AG08395 (cell line): Measurements from ENCODE around the gene QPCTL.

Experiments
- DNase-seq: peaks from one replicate; pipeline ENCODE4 v3.0.0; 2012; ENCODE audit warnings: mixed read lengths, low spot score

The QPCTL gene

DNA sequence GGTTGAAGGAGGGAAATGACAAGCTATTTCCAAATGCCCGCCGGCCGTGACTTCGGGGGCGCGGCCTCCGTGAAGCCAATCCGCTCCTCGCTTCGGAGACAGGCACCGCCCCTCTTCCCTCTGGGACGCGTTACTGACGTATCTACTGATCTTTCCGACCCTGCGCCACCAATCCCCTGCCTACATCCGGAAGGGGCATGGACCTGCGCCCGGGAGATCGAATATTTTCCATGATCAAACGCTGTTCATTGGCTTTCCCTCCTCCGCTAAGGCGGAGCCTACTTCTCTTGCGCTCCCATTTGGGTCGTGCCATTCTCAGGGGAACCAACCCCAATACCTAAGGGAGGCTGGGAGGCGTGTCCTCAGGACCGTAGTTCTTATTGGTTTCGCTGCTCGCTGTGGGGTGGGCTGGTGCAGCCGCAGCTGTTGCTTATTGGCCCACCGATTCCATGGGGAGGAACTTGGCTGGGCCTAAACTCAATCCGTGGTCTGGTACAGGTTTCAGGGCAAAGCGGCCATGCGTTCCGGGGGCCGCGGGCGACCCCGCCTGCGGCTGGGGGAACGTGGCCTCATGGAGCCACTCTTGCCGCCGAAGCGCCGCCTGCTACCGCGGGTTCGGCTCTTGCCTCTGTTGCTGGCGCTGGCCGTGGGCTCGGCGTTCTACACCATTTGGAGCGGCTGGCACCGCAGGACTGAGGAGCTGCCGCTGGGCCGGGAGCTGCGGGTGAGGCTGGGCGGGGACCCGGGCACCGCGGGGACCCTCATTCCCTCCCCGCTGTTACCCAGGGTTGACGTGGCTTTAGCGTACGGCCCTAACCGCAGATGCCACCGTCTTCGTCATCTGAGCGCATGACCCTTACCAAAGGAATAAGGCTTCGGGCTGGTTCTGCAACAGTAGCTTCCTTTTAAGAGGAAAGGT lies at the start of gene QPCTL:
TSS of gene QPCTL (plus strand) at position 480 of the 919 bp plus-strand sequence. CDS start at position 518, 38 bp downstream.
- peak; percentile 98 for DNase-seq

DNA sequence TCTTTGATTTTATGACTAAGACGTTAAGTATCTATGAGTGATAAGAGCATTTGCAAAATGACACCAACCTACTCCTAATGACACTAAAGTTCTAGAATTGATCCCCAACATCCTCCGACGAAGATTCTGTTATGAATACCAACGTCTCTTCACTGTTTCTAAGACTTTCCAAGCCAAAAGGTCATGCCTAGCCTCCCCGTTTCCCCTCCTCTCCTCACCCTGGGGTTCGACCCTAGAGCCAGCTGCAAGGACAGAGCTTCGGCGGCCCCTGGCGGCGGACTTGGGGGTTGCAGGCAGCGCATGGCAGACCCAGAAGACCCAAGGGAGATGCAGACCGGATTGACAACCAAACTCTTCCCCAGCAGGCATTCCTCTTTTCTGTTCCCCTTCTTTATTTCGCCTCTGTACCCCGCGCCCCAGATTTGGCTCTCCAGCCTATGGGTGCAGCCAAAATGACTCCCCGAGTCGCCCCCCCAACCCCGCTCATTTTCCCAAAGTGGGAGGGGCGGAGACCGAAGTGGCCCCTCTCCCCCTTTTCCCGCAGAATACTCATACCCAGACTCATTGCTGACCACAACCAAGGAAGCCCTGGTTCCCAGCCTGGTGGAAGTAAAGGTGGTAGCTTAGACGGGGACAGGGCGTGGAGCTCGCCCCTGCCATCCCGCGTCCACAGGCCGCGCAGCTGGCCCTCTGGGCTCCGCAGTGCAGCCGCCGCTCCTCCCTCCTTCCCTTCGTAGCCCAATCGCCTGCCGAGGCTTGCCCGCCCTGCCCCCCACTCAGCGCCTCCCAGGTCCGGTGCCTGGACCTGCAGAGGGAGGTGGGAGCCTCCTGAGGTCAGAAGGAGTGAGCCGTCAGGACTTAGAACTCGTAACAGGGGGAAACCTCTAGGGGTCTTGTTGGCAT lies 49.2 kb upstream of the QPCTL start:
- DNase-seq: peak; percentile 79

DNA sequence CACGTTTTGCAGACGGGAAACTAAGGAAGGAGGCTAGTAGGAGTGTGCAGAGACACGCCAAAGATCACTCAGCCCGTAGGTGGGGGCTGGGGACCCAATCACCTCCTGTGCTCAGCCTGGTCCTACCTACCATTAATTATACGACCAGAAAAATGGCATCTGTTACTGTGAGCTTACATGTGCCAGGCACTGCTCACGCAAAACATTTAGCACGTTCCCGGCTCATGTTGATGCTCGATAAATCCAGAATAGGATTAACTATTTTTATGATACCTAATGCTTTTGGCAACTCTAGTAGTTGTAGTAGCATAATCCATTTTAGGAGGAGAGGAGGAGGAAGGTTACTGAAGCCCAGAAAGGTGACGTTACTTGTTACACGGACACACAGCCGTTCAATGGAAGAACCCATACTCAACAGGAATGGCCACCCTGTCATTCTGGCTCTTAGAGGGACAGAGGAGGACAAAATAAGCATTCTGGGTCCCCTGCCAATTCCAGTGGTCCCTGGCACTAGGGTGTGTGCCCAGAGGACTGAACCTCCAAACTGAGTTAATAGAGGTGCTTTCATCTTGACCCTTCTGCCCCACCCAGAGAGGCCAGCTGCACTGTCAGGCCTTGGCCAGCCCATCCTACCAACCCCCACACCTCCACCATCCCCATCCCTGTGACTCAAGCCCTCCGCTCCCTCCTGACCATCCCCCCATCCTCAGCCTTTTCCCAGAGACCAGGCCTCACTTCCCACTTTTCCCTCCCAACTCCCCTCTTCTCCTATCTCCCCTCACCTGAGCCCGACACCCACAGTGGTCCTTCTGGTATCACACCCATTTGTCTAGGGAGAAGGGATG lies 48.3 kb upstream of the QPCTL start:
- no peak for DNase-seq

DNA sequence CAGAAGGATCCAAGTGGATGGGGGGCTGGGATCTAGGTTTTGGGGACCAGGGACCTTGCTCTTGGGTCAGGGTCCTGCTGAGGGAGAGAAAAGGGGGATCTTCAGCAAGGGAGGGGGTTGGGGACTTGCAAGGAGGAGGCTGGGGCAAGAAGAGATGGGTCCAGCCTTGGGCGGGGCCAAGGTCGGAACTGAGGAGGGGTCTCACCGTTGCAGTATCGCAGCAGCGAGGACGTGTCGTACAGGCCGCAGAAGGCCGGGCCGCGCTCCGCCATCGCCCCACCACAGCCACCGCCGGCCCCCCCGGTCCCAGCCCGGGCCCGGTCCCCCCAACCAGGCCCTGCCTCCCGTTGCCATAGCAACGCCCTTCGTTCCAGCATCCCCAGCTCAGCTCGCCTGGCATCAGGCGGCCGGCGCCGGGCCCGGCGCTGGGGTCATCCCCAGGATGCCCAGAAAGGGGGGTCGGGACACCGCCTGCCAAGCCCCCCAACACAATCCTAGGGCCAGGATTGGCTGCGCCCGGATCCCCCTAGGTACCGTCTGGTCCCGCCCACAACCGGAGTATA lies 47.3 kb upstream of the QPCTL start:
- no peak for DNase-seq

DNA sequence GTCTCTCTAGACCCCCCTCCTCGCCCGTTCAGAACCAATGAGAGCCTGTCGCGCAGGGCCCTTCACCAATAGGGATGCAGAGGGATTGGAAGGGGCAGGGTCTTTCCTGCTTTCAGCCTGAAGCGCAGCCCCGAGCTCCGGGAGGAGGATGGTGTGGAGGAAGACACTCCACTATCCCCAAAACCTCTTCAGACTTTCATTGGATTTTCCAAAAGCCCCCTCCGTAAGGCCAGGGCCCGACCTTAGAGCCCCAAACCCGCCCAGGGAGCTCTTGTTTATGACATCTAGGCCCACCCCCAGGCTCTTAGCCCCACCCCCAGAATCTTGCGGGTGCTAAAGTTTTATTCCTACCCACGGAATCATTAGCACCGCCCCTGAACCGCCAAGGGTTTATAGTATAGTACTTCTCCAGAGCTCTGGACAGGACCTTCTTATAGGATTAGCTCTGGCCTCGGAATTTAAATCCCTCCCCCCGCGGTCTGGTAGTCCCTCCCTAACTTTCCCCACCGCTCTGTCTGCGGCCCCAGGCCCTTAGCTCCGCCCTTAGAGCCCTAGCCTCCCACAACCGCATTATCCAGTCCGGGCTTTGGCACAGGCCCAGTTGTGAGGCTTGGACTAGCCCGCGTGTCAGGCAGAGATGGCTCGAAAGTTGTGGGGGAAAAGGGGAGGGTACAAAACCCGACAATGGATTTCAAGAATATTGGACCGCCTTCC lies 46.7 kb upstream of the QPCTL start:
- DNase-seq: peak; percentile 98

DNA sequence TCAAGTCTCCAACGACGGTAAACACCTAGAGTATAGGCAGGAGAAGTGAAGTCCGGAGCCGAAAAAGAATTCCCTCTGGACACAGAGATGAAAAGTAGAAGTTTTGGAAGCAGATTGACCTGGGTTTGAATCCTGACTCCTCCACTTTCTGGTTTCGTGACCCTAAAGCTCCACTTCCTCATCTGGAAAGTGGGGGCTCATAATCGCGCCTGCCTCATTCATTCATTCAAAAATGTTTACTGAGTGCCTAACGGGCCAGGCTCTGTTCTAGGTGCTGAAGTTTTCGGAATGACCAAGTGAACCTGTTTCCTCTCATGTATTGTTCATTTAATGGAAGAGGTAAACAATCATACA lies 46.1 kb upstream of the QPCTL start:
- DNase-seq: no peak

DNA sequence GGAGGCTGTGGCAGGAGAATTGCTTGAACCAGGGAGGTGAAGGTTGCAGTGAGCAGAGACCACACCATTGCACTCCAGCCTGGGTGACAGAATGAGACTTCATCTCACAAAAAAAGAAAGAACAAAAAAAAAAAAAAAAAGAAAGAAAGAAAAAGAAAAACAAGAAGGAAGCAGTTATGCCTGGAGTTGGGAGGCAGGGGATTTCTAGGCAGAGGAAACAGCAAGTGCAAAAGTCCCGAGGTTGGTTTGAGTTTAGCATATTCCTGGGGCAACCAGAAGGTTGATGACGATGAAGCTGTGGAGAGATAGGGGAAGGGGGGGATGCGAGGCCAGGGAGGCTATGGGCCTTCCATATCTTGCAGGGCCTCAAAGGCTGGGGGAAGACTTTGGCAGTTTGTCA lies 41.7 kb upstream of the QPCTL start:
- no peak for DNase-seq

DNA sequence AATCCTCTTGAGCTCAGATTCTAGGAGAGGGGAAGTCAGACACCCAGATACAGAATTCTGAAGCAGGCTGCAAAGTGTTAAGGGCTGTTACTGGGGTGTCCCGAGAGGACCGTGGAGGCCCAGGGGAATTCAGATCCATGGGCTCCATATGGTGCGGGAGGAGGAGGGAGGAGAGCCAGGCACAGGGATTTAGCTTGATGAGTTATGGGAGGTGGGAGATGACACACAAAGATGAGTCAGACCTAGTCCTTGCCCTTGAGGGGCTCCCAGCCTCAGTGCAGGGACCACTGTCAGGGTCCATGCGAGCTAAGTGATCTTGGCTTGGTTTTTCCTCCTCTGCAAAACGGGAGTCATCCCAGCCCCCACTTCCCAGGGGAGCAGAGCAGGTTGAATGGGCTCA lies 38.8 kb upstream of the QPCTL start:
- DNase-seq: no peak

DNA sequence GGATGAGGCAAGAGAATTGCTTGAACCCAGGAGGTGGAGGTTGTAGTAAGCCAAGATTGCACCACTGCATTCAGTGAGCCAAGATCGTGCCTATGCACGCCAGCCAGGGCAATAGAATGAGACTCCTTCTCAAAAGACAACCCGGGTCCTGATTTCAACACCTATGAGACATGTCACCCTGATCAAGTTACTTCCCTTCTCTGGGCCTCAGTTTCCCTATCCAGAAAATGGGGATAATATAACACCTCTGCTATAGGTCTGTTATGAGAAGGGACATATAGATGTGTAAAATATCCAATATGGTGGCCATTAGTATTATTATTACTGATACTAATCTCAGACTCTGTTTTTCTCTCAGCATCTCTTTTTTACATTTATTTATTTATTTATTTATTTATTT lies 37.4 kb upstream of the QPCTL start:
- DNase-seq: no peak

DNA sequence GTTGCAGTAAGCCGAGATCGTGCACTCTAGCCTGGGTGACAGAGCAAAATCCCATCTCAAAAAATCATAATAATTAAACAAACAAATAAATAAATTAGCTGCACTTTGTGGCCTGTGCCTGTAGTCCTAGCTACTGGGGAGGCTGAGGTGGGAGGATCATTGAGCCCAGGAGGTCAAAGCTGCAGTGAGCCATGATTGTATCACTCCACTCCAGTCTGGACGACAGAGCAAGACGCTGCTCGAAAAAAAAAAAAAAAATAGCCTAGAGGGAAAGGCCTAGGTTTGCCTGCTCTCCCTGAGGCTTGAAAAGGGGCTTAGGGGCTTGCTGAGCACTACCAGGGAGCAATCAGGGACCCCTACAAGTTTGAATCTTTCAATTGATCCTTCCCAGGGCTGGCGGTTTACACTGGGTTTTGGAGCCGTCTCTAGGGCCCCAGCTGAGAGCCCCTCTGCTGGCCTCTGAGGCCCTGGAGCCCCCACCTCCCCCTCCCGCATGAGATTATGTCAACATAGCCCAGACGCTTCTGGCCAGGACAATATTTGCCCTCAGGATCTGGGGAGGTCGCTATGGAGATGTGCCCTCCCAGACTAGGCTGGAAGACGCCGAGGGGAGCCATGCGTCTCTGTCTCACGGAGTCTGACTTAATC lies 34.8 kb upstream of the QPCTL start:
- no peak for DNase-seq

DNA sequence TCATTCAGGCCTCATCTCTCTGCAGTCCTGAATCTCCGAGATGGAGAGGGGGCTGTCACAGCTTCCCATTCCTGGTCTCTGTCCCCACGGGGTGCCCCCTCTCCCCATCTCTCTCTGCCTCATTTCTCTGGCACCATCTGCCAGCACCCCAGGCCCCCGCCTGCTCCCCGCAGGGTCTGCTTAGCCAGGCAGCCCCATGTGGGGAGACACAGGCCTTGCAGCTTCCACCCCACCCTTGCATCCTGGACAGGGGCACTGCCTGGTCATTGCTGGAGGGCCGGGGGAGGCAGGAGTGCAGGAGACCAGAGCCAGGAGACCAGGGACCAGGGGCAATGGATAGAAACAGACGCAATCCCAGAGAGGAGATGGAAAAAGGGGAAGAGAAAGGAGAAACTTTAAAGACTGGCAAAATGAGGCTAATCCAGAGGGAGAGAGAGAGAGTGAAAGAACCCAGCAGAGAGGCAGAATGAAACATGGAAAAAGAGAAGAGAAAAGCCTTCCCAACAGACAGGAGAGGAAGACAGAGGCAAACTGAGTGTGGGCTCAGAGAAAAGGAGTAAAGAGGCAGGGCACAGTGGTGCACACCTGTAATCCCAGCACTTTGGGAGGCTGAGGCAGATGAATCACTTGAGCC lies 33.3 kb upstream of the QPCTL start:
- DNase-seq: no peak

DNA sequence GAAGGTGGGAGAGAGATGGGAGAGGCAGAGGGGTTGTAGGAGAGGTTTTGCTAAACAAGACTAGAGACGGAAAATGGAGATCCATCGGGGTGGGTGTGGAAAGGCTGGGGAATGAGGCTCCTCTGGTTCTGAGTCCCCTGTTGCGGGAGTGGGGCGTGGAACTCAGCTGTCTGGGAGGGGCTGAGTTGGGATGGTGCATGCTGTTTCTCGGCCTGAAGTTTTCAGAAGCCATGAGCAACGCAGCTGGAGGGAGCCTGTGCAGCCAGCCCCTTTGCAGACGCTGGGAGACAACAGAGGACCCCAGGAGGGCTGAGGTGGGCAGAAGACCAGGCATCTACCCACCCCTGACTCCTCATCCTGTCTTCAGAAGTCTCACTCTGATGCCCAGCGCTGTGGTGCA lies 31.8 kb upstream of the QPCTL start:
- no peak for DNase-seq

DNA sequence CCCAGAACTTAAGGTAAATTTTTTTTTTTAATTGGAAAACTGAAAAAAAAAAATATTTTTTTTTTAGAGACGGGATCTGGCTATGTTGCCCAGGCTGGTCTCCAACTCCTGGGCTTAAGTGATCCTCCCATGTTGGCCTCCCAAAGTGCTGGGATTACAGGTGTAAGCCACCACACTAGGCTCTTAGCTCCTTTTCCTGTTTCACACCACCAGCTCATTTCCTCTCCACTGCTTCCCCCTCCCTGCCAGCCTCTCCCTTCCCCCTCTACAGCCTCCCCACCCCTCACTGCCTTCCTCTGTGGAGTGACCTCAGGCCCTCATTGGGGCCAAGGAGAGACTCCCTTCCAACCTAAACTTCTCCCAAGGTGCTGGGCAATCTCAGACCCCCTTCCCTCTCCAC lies 28.7 kb upstream of the QPCTL start:
- peak; percentile 0 for DNase-seq

DNA sequence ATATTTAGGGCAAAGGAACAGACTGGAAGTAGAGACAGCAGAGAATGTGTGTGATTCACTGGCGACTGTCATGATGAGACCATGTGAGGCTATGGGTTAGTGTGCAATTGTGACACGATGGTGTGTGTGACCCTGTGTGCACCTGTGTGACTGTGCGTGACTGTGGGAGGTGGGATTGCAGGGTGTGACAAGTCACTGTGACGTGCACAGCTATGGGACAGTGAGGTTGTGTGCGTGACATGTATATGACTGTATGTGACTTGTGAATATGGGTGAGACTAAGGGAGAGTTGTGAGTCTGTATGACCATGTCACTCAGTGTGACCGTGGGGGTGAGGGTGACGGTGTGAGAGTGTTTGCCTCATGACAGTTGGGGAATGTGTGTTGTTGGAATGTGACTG lies 27.9 kb upstream of the QPCTL start:
- DNase-seq: peak; percentile 6

DNA sequence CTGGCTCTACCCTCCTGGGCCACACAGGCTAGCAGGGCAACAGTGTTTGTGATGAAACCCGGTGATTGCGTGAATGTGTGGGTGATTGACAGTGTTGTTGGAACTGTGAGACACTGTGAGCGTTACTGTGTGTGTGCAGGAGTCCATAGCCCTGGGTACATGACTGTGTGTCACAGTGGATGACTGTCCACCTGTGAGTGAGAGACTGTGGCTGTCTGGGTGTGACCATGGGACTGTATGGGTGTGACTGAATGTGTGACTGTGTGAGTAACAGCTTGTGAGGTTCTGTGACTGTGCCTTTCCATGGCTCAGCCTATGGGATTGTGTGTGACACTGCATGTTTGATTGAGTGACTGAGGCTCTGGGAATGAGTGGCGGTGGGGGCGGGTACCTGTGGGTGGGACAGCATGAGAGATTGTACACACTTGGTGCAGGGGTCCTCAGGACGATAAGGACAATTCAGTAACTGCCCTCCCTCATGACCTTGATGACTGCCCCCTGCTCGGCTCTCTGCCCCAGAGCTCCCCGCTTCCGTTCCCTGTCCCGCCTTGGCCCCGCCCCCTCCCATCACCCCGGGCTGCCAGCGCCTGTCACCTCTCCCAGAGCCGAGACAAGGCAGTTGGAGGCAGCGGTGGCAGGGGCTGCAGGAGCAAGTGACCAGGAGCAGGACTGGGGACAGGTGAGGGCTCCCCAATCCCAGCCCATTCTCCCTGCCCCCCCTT lies 24.7 kb upstream of the QPCTL start, which contains the start of gene GIPR:
TSS of gene GIPR (plus strand) at position 602 of the 722 bp plus-strand sequence. CDS start 1,300 bp downstream, outside the sequence.
- DNase-seq: peak; percentile 56

DNA sequence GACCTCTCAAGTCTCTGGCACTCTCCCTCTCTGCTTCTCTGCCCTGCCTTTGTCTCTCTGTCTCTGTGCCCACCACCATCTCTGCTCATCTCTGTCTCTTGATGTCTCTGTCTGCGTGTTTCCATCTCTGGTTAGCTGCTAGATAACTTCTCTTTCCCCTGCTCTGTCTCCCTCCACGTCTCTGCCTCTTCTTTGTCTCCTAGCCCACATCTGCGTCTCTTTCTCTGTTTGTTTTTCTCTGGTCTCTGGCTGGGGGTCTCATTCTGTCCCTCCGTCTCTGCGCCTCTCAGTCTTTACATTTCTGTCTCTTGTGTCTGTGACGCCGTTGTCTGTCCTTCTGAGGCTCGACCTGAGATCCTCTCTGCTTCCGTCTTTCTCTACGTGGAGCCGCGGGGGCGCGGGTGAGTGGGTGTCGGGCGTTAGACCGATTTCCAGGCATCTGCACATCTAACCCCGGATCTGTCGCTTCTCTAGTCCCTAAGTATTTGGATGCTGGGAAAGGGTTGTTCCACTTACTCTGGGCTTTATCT lies 24.1 kb upstream of the QPCTL start:
- no peak for DNase-seq

DNA sequence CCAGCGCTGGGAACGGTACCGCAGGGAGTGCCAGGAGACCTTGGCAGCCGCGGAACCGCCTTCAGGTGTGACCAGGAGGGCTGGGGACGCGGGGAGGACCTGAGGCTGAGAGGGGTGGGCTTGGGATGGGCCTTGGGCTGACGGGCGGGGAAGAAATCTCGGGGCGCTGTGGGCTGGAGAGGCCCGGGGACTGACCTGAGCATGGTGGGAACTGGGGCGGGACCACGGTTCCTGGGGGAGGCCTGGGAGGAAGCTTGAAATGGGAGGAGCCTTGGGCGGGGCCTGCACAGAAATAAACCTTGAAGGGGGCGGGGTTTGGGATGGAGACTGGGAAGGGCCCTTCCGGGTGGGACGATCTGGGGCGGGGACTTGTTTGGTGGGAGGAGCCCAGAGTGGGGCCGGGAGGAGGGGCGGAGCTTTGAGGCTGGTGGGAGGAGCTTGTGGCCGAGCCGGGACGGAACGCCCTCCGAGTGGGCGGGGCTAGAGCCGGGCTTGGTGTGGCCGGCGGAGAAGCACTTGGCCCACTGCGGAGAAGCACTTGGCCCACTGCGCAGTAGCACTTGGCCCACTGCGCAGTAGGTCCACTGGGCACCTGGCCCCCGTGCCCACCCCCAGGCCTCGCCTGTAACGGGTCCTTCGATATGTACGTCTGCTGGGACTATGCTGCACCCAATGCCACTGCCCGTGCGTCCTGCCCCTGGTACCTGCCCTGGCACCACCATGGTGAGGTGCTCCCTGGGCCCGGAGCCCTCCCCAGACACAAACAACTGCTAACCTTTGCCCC lies 21.6 kb upstream of the QPCTL start:
- peak; percentile 77 for DNase-seq

DNA sequence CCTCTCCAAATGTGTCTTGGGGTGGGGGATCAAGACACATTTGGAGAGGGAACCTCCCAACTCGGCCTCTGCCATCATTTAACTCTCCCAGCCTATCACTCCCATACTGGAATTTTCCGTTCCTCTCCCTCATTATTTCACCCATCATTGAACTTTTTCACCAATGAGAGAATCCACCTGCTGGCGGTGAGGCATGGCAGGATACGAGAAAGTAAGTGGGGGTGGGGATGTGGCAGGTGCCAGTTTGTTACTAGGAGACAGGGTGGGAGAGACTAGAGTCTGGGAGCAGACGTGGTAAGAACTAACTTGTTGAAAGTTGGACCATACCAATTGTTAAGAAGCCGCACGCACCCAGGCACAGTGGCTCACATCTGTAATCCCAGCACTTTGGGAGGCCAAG lies 17.5 kb upstream of the QPCTL start:
- DNase-seq: no peak
